PC-9 (cell line): ENCODE data around the gene IFIT2.

Source experiments
- EZH2 ChIP-seq: fragments of 200-600 bp; sonication (generic); IDR thresholded peaks from 2 replicates; pipeline ENCODE4 v1.8.0; 2017; ENCODE audit warnings: antibody characterized with exemption, low read depth
- TF ChIP-seq, protein P1 (sequence below): fragments of 200-600 bp; sonication (generic); conservative IDR thresholded peaks from 2 replicates; pipeline ENCODE4 v1.6.1; 2017; ENCODE audit warnings: mixed run types, antibody characterized with exemption, mild to moderate bottlenecking, moderate library complexity

DNA sequence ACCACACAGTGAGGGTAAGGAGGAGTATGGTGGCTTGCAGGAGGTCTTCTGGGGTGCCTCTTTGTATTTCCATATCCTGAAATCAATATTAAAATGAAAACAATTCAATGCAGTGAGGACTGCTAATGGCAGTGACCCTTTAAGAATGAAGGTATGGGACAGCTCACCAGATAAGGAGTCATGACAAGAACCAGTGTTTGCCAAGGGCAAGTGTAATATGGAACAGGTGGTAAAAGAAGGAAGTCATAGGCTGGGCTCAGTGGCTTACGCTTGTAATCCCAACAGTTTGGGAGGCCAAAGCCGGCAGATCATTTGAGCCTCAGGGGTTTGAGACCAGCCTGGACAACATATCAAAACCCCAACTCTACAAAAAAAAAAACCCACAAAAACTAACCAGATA lies 30.3 kb upstream of the IFIT2 start:
- TF ChIP-seq, protein P1, sequence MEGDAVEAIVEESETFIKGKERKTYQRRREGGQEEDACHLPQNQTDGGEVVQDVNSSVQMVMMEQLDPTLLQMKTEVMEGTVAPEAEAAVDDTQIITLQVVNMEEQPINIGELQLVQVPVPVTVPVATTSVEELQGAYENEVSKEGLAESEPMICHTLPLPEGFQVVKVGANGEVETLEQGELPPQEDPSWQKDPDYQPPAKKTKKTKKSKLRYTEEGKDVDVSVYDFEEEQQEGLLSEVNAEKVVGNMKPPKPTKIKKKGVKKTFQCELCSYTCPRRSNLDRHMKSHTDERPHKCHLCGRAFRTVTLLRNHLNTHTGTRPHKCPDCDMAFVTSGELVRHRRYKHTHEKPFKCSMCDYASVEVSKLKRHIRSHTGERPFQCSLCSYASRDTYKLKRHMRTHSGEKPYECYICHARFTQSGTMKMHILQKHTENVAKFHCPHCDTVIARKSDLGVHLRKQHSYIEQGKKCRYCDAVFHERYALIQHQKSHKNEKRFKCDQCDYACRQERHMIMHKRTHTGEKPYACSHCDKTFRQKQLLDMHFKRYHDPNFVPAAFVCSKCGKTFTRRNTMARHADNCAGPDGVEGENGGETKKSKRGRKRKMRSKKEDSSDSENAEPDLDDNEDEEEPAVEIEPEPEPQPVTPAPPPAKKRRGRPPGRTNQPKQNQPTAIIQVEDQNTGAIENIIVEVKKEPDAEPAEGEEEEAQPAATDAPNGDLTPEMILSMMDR, result no peak
- no peak for TF ChIP-seq EZH2
